Stimulated activated CD8-positive, alpha-beta memory T cell treated with anti-CD3 and anti-CD28 coated beads, Interleukin-7, amount 100 ng/mL, for 4 hours (primary cell): ENCODE measurements around the gene CDH4.

Experiments
- DNase-seq, 2 donors: peaks; one replicate each; pipeline ENCODE4 v3.0.0-alpha.2; 2020; ENCODE audit warnings: low read depth in 2 of 2

CDH4 gene

DNA sequence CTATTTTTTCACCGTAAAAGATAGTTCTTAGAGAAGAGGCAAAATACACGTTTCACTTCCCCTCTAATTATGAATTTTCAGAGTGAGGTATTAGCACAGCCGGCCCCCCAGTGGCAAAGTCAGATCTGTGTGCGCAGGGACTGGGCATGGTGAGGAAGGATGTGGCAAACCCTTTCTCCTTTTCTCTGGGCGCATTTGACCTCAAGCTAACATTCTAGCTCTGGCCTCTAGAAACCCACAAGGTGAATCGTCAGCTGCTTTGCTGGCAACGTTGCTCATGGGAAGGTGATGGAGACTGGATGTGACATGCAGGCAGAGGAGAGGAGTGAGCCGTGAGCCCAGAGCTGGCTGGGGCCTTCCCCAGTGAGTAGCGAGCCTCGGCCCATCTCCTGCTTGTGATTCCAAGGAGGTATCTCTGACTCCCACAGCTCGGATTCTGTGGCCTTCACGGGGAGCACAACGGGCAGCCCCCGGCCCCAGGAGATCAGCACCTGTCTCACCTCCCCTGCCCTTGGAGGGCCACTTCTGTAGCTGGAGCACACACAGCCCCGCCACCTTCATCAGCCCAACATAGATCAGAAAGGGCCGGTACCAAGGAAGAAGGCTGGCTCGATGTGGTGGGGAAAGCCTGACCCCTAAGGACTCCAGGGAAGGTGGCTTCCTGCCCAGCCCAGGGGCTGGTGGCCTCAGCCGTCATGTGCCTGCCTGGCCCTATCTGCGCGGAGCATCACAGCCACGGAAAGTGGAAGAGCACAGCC lies 660.8 kb downstream of the CDH4 start:
- DNase-seq, result no peak

DNA sequence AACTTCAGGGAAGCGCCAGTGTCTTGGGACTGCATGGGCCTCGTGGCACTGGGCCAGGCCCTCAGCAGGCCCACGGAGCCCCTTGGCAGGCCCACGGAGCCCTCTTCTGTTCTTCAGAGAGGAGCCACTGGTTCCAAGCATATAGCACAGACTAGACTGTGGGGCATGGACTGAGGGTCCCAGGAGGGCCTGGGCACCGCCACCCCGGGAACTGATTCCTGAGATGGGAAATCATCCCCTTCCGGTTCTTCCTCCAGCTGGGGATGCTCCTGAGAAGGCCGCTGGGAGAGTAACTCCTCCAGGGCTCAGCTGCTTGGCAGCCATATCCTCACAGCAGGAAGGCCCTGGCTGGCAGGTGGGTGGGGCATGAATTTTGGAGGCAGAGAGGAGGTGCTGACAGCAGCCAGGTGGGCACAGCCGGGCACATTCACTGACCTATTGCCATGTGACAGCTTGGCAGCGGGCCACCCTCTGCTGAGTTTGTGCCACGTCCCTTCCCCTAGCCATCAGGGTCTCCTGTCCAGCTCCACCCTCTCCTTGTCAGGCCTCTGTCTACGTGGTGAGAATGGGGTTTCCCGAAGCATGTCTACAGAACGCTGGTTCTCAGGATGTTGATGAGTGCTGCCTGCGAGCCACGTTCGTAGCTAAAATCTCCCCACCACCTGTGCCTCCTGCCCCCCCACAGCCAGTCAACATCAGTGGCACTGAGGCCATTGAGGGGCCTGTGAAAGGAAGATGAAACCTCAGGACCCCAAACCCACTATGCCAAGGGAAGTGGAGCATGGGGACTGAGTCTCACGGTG lies 661.6 kb downstream of the CDH4 start:
- DNase-seq, result no peak

DNA sequence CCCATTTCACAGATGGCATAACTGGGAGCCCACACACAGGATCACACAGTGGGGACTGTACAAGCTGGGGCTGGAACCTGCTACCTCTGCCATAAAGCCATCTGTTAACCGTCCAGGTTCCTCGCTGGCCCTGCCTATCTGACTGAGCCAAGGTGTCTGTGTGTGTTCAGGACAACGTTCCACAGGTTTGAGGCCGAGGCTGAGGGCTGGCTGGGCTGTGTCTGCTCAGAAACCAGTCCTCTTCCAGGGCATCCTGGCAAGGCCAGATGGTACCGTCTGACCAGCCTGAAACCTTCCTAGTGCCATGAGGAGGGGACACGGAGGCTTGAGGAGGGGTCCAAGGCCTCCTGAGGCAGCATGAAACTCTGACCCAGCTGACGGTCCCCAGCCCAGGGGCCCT lies 663.0 kb downstream of the CDH4 start:
- no peak for DNase-seq

DNA sequence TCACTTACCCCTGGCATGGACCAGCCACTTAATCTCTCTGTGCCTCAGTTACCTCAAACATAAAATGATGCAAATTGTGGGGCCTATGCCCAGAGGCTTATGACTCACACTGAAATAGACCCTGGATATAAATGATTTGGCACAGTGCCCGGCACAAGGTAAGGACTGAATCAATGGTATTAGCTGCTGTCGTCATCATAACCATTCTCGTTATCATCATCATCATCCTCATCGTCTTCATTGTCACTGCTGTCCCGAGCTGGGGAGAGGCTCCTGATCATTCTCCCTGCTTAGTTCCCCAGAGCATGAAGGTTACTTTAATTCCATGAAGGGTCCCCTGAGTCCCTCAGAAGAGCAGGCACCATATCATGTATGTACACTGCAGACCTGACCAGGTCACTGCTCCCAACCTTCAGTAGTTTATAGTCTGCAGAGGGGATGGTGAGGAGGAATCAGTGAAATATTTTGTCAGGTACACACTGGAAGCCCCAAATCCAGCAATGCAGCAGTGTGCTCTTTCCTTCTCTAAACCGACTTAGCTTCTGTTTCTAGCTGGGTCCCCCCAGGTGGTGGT lies 664.3 kb downstream of the CDH4 start:
- DNase-seq, result no peak

DNA sequence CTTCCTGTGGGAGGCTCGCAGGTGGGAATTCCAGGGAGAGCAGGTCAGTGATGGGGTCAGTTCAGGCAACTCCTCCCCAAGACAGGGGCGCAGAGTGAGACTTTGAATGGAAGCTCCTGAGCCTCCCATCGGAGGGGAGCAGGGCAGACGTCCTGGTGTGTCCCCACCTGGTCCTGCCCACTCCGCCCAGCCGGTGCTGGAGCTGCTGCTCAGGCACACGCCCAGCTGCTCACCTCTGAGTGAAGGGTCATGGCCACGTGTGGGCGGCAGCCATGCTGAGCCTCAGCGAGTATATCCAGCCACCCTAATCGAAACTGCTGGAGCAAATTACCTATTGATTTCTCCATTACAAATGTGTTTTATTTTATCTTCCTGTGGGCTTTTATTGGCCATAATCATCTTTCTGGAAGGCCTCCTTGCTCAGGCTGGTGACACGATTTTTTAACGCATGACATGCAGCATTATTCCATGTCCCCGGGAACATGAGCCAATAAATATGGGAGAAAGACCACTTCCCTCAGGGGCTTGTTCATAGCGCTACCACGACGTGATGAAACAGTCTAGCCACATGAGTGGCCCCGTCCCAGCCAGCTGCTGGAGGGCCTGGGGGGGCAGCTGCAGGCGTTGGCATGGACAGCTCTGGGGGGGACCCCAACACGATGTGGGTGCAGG lies 665.5 kb downstream of the CDH4 start:
- no peak for DNase-seq

DNA sequence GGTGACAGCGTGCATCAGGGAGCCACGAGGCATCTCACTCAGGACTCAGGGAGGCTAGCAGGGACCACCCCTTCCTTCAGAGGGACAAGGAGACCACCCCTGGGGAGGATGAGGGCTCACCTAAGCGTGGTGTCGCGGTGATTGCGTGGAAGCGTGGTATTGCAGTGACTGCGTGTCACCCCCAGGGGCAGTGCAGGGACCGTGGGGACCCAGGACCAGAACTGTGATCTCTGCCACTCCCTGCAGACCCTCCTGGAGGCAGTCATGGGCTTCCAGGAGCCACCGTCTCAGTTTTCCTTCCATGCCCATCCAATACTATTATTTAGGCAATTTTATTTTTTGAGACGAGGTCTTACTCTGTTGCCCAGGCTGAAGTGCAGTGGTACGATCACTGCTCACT lies 666.5 kb downstream of the CDH4 start:
- no peak for DNase-seq

DNA sequence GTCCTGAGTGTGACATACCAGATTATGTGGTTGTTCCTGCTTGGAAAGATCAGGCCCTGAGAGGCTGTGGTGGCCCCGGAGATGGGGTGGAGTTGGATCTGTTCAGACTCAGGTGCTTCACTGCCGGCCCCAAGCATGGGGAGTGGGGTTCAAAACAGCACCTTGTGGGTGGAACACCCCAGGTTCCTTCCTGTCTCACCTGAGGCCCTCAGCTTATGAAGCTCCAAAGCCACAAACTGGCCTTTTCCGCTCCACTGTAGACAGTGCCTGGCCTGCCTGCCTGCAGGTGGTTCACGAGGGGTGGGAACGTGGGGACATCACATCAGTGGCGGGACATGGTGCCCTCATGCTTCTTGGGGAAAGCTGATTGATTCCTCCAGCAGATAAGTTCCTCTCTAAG lies 667.2 kb downstream of the CDH4 start:
- no peak for DNase-seq

DNA sequence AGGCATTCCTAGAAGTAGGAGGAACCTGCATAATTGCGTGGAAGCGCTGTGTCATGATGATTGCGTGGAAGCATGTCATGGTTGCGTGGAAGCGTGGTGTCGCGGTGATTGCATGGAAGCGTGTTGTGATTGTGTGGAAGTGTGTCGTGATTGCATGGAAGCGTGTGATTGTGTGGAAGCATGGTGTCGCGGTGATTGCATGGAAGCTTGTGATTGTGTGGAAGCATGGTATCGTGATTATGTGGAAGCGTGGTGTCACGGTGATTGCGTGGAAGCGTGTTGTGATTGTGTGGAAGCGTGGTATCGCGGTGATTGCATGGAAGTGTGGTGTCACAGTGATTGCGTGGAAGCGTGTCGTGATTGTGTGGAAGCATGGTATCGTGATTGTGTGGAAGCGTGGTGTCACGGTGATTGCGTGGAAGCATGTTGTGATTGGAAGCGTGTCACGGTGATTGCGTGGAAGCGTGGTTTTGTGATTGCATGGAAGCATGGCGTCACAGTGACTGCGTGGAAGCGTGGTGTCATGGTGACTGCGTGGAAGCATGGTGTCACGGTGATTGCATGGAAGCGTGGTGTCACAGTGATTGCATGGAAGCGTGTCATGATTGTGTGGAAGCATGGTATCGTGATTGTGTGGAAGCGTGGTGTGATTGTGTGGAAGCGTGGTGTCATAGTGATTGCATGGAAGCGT lies 667.8 kb downstream of the CDH4 start:
- DNase-seq, result no peak

DNA sequence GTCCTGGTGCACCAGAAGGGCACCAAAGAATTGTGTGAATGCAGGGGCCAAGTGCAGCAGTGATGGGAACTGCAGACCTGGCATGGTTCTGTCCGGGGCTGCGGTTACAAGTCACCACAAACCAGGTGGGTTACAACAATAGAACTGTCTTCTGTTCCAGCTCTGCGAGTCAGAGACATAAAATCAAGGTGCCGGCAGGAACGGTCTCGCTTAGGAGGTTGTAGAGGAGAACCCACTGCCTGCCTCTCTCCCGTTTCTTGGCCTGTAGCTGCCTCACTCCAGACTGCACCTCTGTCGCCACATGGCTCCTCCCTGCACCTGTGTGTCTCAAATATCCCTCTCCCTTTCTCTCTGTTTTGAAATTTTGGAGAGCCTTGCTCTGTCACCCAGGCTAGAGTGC lies 670.4 kb downstream of the CDH4 start:
- DNase-seq, result no peak

DNA sequence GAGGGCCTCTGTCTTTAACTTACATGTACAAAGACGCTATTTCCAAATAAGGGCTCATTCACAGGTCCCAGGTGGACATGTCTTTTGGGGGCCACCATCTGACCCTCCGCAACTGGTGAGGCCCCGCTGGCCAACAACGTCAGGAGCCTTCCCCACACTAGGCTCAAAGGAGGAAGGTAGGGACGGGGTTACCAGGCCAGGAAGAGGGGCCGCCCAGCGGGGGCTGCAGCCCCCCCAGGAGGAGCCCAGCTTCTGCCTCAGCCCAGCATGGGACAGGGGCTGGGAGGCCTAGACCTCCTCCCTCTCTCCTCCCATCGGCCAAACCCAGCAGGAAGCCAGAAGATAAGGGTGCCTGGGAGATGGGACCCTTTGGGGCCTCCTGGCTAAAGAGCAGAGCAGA lies 670.9 kb downstream of the CDH4 start:
- DNase-seq, result no peak

DNA sequence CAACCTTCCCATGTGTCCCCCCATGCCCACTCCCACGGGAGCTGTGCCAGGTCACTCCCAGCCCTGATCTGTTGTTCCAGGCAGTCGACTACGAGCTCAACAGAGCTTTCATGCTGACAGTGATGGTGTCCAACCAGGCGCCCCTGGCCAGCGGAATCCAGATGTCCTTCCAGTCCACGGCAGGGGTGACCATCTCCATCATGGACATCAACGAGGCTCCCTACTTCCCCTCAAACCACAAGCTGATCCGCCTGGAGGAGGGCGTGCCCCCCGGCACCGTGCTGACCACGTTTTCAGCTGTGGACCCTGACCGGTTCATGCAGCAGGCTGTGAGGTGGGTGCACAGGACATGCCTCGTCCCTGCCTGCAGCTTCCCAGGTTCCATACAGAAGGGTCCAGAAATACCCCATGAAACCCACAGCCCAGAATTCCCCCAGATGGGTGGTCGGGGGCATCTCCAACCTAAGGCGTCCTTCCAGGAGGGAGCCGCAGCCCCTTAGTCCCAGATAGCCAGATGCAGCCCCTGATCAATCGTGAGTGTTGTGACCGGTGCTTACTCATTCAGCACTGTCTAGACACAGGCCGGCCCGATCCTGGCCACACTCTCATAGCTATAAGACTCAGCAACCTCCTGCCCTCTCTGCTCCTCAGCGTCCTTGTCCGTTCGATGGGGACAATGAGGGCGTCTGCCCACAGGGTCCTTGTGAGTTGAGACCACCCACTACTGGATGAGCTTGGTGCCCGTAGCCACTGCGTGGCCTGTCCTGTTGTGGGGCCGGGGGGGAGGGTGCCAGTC lies 671.5 kb downstream of the CDH4 start:
- no peak for DNase-seq

DNA sequence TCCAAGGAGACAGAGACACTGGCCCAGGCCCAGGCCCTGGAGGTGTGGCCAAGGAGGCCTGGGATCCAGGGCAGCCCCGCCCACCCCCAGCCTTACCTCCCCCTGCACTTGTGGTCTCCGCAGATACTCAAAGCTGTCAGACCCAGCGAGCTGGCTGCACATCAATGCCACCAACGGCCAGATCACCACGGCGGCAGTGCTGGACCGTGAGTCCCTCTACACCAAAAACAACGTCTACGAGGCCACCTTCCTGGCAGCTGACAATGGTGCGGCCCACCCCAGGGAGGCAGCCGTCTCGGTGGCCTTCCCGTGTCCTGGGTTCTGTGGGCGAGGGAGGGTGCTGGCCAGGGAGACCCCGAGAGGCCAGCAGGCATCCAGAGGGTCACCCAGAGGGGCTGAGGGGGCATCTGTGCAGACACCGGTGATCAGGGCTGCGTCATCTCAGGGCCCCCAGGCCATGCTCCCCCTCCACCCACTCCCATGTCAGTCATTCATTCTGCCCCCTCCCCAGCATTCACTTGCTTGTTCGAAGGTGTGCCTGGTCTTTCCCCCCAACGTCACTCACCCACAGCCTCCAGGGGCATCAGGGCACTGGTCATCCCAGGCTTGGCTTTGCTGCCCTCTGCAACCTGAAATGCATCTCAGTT lies 672.3 kb downstream of the CDH4 start:
- DNase-seq, result no peak

DNA sequence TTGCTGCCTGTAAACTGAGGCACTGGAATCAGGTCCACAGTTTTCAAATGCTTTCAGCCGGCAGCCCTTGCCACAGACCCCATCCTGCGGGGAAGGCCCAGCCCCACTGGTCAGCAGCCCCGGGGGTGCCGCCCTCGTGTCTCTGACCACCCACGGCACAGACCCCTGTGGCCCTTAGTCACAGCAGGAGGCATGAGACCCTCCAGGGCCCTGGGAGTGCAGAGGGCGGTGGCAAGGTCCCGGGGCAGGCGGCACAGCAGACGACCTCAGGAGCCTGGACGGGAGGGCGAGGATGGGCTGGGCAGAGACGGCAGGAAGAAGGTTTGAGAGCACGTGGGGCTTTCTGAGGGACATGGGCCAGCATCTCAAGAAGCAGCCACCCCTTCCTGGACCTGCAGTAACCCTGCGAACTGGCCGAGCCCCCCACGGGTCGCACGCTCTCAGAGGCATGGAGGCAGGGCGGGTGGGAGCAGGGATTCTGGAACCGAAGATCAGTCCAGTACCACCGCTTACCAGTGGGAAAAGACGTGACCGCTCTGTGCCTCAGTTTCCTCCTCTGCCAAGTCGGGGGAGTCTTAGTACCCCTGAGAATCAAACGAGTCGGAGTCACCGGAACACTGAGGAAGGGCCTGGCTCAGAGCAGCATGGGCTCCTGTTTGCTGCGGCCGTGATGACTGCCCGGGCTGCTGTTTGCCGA lies 672.9 kb downstream of the CDH4 start:
- DNase-seq, result no peak

DNA sequence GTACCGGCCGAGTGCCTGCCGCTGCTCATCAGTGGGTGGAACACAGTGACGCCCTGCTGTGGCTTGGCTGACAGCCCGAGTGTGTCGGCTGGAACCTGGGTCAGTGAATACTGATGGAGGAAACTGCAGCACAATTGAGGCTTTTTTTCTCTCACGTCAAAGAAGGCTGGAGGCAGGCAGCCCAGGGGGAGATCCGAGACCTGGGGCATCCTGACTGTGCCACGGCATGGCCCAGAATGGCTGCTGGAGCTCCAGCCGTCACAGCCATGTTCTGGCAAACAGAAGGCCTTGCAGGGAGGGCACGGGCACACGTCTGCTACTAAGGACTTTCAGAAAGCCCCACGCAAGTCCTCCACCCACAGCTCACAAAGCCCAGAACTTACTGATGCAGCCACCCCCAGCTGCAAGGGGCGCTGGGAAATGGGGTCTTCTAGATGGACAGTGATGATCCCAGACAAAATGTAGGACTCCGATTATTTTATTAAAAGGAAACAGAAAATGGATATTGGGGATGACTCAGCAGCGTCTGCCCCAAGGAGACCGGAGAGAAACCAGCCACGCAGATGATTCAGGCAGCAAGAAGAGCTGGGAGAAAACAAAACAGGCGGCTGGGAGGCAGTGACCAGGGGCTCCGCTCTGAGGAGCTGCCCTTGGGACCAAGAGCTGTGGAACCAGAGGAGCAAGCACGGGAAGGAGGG lies 673.6 kb downstream of the CDH4 start:
- no peak for DNase-seq

DNA sequence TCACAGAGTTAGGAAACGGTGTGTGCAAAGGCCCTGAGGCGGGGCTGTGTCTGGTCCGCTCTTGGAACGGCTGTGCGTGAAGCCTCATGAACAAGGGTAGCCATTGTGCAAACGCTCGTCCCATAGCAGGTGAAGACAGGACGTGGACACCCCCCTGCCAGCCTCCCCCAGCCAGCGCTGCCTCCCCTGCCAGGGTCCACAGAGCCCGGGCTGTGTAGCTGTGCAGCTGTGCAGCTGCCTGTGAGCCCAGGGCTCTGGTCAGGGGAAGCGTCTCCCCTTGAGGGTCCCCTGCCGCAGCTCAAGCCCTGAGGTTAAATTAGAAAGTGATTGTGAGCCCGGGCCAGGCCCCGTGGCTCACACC lies 674.2 kb downstream of the CDH4 start:
- DNase-seq, result no peak

DNA sequence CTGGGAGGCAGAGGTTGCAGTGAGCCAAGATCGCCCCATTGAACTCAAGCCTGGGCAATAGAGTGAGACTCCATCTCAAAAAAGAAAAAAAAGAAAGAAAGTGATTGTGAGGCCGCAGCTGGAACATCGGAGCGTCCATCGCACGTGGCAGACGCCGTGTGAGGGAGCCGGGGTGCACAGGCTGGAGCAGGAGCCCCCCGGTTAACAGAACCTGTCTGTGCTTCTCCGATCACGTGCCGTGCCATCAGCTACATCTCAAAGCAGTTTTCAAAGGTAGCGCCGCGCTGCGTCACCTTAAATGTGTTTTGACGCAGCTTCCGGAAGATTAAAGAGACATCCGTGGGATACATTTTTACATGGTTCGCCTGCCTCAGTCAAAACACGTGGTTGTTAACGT lies 674.7 kb downstream of the CDH4 start:
- DNase-seq, result no peak

DNA sequence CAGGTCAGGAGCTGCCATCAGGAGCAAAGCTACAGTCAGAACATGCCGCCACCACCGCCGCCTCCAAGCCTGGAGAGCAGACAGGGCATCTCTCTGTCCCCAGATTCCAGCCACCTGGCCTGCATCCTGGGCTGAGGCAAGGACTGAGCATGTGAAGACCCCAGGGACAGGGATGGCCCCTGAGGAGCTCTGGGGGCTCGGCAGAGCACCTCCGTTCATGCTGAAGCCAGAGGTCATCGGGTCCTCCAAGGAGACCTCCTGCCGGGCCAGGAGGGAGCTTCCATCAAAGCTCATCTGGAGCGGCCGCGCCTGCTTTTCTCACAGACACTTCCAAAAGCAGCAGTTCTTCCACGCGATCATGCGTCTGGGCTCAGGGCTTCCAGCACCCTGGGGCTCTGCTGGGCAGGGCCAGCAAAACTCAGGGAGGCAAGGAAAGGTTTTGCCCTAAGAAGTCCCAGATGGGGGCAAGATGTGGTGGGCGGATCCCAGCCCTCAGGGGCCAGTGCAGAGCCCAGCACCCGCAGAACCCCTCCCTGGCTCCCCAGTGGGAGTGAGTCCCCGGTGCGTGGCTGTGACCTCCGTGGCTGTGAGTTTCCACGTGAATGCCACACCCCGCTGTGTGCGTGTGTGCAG lies 675.2 kb downstream of the CDH4 start:
- no peak for DNase-seq

DNA sequence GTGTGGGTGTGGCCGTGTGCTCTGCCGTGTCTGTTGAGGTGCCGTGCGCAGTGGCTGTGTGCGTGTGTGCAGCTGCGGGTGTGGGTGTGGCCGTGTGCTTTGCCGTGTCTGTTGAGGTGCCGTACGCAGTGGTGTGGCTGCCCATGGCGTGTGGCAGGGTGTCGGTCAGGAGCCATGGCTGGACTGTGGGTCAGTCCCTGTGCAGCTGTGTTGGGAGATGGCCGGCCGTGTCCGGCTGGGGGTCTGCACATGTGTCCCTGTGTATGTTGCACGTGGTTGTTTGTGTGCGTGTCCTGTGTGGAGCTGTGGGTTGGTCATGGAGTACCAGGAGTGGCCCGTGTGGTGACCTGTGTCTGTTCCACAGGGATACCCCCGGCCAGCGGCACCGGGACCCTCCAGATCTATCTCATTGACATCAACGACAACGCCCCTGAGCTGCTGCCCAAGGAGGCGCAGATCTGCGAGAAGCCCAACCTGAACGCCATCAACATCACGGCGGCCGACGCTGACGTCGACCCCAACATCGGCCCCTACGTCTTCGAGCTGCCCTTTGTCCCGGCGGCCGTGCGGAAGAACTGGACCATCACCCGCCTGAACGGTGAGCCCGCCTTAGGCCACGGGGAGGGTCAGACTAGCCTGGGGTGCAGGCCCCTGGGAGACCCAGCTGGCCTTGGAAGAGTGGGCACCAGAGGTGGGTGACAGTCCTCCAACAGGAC lies 675.9 kb downstream of the CDH4 start:
- DNase-seq, result no peak
